Coronary artery (tissue), 2 donors: ENCODE results near the gene ALDH1L1.
A peak's percentile ranks its signal among the peaks of the same experiment; 100 is the strongest.

Source experiments
- DNase-seq: peaks from one replicate; pipeline ENCODE4 v3.0.0-alpha.2; 2017; ENCODE audit warnings: low spot score
- H3K27ac ChIP-seq, 2 donors: fragments of 200-600 bp; sonication (generic); one replicate each; pipeline ENCODE4 v1.5.1; 2016 to 2019
- H3K4me3 ChIP-seq: fragments of 200-600 bp; sonication (generic); 2 replicates; pipeline ENCODE4 v1.5.1; 2016; ENCODE audit warnings: mild to moderate bottlenecking, moderate library complexity
- TF ChIP-seq, protein P1 (sequence below): fragments of 200-600 bp; sonication (generic); IDR thresholded peaks from one replicate; pipeline ENCODE4 v1.5.1; 2019; ENCODE audit warnings: antibody characterized with exemption

The ALDH1L1 gene

GRCh38 chr3:126106336-126107202, 73.8 kb downstream of the ALDH1L1 start:
- H3K4me3 ChIP-seq = no peak overlapping the region
- TF ChIP-seq, protein P1, sequence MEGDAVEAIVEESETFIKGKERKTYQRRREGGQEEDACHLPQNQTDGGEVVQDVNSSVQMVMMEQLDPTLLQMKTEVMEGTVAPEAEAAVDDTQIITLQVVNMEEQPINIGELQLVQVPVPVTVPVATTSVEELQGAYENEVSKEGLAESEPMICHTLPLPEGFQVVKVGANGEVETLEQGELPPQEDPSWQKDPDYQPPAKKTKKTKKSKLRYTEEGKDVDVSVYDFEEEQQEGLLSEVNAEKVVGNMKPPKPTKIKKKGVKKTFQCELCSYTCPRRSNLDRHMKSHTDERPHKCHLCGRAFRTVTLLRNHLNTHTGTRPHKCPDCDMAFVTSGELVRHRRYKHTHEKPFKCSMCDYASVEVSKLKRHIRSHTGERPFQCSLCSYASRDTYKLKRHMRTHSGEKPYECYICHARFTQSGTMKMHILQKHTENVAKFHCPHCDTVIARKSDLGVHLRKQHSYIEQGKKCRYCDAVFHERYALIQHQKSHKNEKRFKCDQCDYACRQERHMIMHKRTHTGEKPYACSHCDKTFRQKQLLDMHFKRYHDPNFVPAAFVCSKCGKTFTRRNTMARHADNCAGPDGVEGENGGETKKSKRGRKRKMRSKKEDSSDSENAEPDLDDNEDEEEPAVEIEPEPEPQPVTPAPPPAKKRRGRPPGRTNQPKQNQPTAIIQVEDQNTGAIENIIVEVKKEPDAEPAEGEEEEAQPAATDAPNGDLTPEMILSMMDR = no peak
- no peak overlapping the region for H3K27ac ChIP-seq
- DNase-seq = peak; percentile 69

DNA sequence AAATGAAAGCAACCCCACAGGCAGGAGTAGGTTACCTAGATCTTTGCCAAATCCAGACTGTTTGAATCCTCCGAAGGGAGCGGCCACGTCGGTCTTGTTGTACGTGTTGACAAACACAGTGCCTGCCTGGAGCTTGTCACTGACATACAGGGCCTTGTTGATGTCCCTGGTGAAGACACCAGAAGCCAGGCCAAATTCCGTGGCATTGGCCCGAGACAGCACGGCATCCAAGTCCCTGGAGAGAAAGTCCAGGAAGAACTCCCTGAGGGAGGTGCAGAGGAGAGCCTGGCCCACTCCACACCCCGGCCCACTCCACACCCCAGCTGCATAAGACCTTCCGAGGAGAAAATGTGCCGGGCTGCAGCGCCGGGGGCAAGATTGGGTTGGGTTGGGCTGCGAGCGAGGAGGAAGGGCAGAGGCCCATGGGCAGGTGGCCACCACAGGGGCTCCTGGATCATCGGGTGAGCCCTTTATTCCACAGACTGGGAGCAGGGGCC, 74.6 kb downstream of the ALDH1L1 start:
- Histone ChIP-seq H3K27ac (no peak overlapping the region), H3K4me3 (no peak overlapping the region)
- TF ChIP-seq, protein P1 = no peak
- DNase-seq = peak; percentile 36

DNA sequence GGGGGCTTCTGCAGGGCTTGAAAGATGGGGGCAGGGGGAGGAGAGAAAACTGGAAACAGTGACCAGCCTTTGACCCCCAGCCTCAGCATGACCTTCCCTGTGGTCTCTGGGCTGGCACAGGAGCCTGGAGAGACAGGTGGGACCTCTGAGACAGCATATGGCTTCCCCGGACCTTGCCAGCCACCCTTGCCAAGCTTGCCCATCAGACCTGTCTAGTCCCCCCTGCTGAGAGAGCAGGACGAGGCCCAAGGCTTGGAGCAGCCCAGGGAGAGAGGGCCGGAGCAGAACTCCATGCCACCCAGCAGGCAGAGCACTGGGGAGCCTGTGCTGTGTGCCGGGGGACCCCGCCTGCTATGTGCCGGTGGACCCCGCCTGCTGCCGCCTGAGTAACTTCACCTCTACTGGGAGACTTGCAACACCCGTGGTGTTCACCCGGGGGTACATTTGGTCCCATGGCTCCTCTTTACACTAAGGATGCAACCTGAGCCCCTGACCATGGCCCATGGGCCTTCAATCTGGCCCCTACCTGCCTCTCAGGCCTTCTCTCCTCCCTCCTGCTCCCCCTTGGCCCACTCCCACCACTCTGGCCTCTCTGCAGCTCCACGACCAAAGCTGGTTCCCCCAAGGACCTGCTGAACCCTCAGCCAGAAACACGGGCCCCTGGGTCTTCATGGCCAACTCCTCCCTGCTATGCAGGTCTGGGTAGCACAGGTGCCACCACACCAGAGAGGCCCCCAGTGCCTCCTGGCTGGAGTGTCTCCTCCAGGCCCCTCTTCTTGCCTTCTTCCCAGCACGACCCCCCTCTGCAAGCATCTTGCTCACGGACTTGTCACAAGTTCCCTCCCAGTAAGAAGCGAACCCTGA, 75.4 kb downstream of the ALDH1L1 start:
- peak; percentile 56 for DNase-seq
- Histone ChIP-seq H3K4me3 (no peak overlapping the region), H3K27ac (no peak overlapping the region)
- TF ChIP-seq, protein P1 = no peak

DNA sequence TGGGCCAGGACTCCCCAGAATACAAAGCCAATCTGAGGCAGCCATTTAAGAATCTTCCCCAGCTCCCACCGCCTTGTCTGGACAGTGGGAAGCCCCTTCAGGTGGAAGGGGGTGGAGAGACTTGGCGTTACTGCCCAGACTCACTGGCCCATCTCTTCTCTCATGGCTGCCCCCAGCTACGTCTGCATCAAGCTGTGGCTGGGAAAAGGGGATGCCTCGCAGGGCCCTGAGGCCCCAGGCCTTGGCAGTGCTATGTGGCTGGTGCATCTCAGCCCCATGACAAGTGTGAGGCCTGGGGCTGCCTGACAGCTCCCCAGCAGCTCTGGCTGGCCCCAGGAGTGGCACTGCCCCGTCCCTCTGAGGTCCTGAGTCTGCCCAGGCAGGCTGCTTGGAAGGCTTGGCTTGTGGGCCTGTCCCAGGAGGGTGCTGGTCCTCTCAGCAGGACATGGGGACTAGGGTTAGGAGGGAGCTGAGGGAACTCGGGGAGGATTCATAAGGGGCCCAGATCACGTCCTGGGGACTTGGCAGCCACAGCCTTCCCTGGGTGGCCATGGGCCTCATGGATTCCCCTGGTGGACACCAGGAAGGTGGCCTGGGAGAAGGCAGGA, 76.3 kb downstream of the ALDH1L1 start:
- Histone ChIP-seq H3K27ac (peak overlapping the region in 1 of 2 donors; percentile 95), H3K4me3 (no peak overlapping the region)
- TF ChIP-seq, protein P1 = no peak
- peak; percentile 70 for DNase-seq

GRCh38 chr3:126103121-126104027, 77.0 kb downstream of the ALDH1L1 start:
- Histone ChIP-seq H3K4me3 (no peak overlapping the region), H3K27ac (peak overlapping the region; percentile 86 to 95)
- TF ChIP-seq, protein P1 = no peak
- DNase-seq = peak; percentile 68

DNA sequence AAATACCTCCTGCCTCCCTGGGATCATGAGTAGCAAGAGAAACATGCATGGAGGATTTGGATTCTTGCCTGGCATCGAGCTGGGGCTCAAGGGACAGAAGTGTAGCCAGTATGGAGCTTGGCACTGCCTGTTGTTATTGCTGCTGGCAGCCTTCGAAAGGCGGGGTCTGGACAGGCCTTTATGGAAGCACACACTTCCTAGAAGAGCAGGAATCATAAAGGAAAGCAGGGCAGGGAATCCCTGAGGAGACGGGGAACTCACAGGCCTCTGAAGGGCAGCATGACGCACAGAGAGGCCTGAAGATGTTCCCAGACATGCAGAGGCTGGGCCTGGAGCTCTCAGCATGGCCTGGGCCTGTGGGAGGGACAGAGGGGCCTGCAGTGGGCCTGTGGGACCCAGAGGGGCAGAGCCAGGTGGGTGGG, 77.8 kb downstream of the ALDH1L1 start:
- TF ChIP-seq, protein P1 = no peak
- Histone ChIP-seq H3K27ac (peak overlapping the region; percentile 86 to 95), H3K4me3 (peak overlapping the region; percentile 31)
- peak; percentile 92 for DNase-seq
